GM12874 (cell line): ENCODE data around the gene SPATA6L.

ENCODE experiments used
- TF ChIP-seq, protein P1 (sequence below): IDR thresholded peaks from 2 replicates; pipeline ENCODE4 v1.5.1; 2011; ENCODE audit warnings: low read depth, mild to moderate bottlenecking, control low read depth, low read length, moderate library complexity; ENCODE audit not compliant: insufficient read depth

The SPATA6L gene

DNA sequence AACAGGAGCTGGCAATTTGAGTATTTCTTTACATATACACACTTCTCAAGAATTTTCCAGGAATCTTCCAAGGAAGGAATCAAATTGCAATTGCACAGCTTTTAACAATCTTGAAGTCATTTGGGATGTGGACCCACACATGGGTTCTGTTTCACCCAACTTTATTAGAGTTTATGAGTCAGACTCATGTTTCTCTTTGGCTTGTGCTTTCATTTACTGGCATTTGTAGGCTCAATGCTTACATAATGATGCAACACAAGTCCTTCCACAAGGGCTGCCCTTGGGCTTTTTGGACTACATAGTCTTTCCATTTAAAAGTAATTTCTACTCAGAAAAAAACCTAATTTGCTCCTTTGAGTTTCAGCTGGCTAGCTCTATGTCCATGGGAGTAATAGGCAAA, 8.5 kb upstream of the SPATA6L start:
- TF ChIP-seq, protein P1, sequence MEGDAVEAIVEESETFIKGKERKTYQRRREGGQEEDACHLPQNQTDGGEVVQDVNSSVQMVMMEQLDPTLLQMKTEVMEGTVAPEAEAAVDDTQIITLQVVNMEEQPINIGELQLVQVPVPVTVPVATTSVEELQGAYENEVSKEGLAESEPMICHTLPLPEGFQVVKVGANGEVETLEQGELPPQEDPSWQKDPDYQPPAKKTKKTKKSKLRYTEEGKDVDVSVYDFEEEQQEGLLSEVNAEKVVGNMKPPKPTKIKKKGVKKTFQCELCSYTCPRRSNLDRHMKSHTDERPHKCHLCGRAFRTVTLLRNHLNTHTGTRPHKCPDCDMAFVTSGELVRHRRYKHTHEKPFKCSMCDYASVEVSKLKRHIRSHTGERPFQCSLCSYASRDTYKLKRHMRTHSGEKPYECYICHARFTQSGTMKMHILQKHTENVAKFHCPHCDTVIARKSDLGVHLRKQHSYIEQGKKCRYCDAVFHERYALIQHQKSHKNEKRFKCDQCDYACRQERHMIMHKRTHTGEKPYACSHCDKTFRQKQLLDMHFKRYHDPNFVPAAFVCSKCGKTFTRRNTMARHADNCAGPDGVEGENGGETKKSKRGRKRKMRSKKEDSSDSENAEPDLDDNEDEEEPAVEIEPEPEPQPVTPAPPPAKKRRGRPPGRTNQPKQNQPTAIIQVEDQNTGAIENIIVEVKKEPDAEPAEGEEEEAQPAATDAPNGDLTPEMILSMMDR: no peak

DNA sequence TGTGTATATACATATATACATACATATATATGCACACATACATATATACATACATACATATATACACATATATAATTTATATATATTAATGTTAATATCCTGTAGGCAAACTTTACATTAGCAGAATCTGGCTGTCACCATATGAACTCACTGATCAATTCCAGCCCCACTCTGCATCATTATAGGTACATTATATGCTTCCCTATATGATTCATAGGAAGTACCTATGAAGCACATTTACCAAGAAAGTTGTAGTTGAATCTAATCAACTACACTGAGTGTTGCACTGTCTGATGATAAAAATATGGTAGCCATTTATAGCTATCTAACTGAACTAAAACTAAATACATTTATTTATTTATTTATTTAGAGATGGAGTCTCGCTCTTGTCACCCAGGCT, 5.5 kb upstream of the SPATA6L start:
- TF ChIP-seq, protein P1: no peak

DNA sequence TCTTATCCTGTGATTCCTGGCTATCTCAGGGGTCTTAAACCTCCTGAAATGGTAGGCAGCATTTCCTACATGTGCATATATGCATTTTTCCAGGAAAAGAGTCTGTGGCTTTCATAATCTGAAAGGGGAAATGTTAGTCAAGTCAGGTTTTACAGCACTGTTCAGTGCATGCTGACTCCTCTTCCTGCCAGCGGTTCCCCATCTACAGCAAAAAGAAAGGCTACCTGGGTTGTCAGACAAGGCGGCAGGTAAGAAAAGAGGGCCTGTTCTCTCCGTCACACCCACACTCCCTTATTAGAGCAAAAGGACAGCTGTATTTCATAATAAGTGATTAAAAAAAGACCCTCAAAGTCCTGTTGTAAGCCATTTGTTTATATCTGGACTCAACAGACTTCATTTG, 4.3 kb upstream of the SPATA6L start:
- TF ChIP-seq, protein P1: no peak

DNA sequence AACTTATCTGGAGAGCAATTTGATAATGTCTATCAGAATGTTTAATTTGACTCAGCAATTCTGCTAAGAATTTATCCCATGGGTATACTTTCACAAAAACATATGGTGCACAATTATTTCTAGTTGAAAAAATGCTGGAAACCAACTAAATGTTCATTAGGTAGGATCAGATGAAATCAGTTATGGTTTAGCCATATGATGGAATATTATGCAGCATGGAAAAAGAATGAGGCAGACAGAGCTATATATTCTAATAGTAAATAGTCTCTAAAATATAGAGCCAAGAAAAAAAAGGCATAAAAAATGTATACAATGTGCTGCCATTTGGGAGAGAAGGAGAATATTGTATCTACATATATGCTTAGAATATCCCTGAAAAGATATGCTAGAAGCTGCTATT, 3.6 kb upstream of the SPATA6L start:
- TF ChIP-seq, protein P1: no peak

DNA sequence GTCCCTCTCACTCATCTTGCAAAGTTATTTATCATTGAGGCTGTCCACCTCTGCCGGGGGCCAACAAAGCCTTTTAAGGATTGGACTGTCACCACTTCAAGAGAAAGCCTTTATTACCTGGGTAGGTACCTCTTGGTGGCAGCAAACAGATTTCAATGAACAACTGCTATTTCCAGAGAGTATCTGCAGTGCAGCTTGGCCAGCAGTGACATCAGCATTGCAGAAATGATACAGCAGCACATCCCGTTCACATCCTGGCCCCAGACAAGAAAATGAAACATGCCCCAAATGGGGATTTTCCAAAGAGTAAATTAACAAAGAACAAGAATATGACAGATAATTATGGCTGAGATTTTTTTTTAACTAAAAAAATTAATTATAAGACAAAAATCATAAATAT, 2.3 kb upstream of the SPATA6L start:
- TF ChIP-seq, protein P1: no peak

DNA sequence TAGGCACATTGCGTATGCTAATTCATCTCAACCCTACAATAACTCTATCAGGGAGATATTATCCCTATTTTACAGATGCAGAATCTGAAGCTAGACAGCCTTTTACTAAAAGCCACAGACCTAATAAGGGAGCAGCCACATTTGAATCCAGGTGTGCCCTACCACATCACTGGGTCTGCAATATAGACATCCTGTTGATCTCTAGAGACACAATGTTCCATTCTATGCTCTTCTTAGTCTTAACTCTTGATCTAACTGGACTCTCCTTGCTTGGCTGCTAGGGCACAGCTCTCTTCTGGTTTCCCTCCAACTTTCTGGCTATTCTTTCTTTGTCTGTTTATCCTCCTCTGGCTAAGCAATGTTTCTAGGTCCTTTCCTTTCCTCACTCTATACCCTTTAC, 1.4 kb upstream of the SPATA6L start:
- TF ChIP-seq, protein P1: no peak

DNA sequence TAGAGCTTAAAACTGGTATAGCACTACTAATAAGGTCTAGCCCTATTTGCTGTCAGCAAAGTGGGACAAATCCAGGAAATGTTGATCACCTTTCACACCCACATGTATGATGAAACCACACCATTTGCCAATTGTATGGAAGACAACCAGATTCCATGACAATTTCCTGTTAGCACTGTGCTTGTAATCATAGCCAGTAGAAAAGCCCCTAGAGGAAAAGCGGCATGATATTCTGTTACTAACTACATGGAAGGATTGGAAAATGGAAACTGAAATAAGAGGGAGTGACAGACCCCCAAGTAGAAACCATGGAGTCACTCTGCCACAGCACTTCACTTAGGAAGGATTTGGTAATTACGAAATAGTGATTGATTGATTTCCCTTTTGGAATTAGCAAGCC, 923 bp downstream of the SPATA6L start:
- TF ChIP-seq, protein P1: no peak

DNA sequence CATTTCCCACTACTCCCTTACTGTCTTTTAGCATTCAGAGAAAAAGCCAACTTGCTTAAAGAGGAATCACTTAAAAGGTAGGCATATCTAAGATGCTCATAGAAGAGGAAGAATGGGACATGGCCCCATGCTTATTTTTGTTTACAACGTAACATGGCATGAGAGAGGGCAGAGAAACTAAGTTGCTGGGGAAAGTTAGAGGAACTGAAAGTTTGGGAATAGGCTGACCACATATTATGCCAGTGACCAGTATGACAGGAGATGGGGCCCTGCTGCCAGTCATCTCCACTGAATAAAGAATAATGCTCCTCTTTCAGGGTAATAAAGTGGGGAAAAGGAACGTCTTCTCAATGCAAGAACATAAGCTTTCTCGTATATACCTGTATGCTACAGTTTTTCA, 2.3 kb downstream of the SPATA6L start:
- TF ChIP-seq, protein P1: no peak
